Measurements from ENCODE around the gene KRT6C.

Gene KRT6C

GRCh38 chr12:52473768-52474167 lies at the start of gene KRT6C:
Gene KRT6C, minus strand, starts transcription at chr12:52473805. Its CDS starts 68 bp downstream, at chr12:52473737.
- Mint-ChIP-seq H3K4me1 (ENCODE audit: low read depth) (no peaks in the 10 kb centered on the region), H3K4me3 (no peak within 1 kb of the TSS), H3K9me3 (no peaks in the 10 kb centered on the region), H3K36me3 (ENCODE audit: low read depth) (no peaks in the 10 kb centered on the region), H3K27me3 (ENCODE audit: low read depth) (peaks cover 4% of the 10 kb centered on the region), H3K27ac (no peak within 1 kb of the TSS)

GRCh38 chr12:52522346-52523011 lies 48.9 kb upstream of the KRT6C start:
- no peaks in the 10 kb centered on the region for H3K27me3 Mint-ChIP-seq (ENCODE audit: low read depth)
- H3K27ac Mint-ChIP-seq, result no peak overlapping the region
- H3K9me3 Mint-ChIP-seq, result no peaks in the 10 kb centered on the region
- H3K4me1 Mint-ChIP-seq (ENCODE audit: low read depth), result no peaks in the 10 kb centered on the region
- H3K36me3 Mint-ChIP-seq (ENCODE audit: low read depth), result no peaks in the 10 kb centered on the region
- no peak overlapping the region for H3K4me3 Mint-ChIP-seq

- H3K27me3 Mint-ChIP-seq (ENCODE audit: low read depth), result no peaks in the 10 kb centered on the region
- H3K4me3 Mint-ChIP-seq, result no peak overlapping the region
- no peaks in the 10 kb centered on the region for H3K9me3 Mint-ChIP-seq
- H3K27ac Mint-ChIP-seq, result no peak overlapping the region
- no peaks in the 10 kb centered on the region for H3K36me3 Mint-ChIP-seq (ENCODE audit: low read depth)
- no peaks in the 10 kb centered on the region for H3K4me1 Mint-ChIP-seq (ENCODE audit: low read depth)
Measured at GRCh38 chr12:52521568-52522266, 48.1 kb upstream of the KRT6C start.

GRCh38 chr12:52521175-52521567 lies 47.6 kb upstream of the KRT6C start:
- H3K4me1 Mint-ChIP-seq (ENCODE audit: low read depth), result no peaks in the 10 kb centered on the region
- no peaks in the 10 kb centered on the region for H3K27me3 Mint-ChIP-seq (ENCODE audit: low read depth)
- H3K36me3 Mint-ChIP-seq (ENCODE audit: low read depth), result no peaks in the 10 kb centered on the region
- H3K9me3 Mint-ChIP-seq, result no peaks in the 10 kb centered on the region
- H3K4me3 Mint-ChIP-seq, result no peak overlapping the region
- no peak overlapping the region for H3K27ac Mint-ChIP-seq

- Mint-ChIP-seq H3K27me3 (ENCODE audit: low read depth) (no peaks in the 10 kb centered on the region), H3K4me1 (ENCODE audit: low read depth) (no peaks in the 10 kb centered on the region), H3K4me3 (no peak within 1 kb of the TSS), H3K9me3 (no peaks in the 10 kb centered on the region), H3K36me3 (ENCODE audit: low read depth) (no peaks in the 10 kb centered on the region), H3K27ac (no peak within 1 kb of the TSS)
Measured at GRCh38 chr12:52519826-52520662, 46.4 kb upstream of the KRT6C start, which contains the start of gene KRT5. Gene KRT5, minus strand, starts transcription at chr12:52520394. Its CDS starts 98 bp downstream, at chr12:52520296.

- Mint-ChIP-seq H3K27ac (no peak overlapping the region), H3K36me3 (ENCODE audit: low read depth) (no peaks in the 10 kb centered on the region), H3K4me1 (ENCODE audit: low read depth) (no peaks in the 10 kb centered on the region), H3K27me3 (ENCODE audit: low read depth) (peaks cover 2% of the 10 kb centered on the region), H3K4me3 (no peak overlapping the region), H3K9me3 (no peaks in the 10 kb centered on the region)
Measured at GRCh38 chr12:52519387-52519703, 45.7 kb upstream of the KRT6C start.

- Mint-ChIP-seq H3K4me3 (no peak overlapping the region), H3K36me3 (ENCODE audit: low read depth) (no peaks in the 10 kb centered on the region), H3K27ac (no peak overlapping the region), H3K27me3 (ENCODE audit: low read depth) (peaks cover 4% of the 10 kb centered on the region), H3K4me1 (ENCODE audit: low read depth) (no peaks in the 10 kb centered on the region), H3K9me3 (no peaks in the 10 kb centered on the region)
Measured at GRCh38 chr12:52518574-52519386, 45.2 kb upstream of the KRT6C start.

GRCh38 chr12:52517888-52518287 lies 44.3 kb upstream of the KRT6C start:
- Mint-ChIP-seq H3K4me3 (no peak overlapping the region), H3K36me3 (ENCODE audit: low read depth) (no peaks in the 10 kb centered on the region), H3K27me3 (ENCODE audit: low read depth) (peaks cover 4% of the 10 kb centered on the region), H3K9me3 (no peaks in the 10 kb centered on the region), H3K4me1 (ENCODE audit: low read depth) (no peaks in the 10 kb centered on the region), H3K27ac (no peak overlapping the region)

- Mint-ChIP-seq H3K4me1 (ENCODE audit: low read depth) (no peaks in the 10 kb centered on the region), H3K36me3 (ENCODE audit: low read depth) (no peaks in the 10 kb centered on the region), H3K27me3 (ENCODE audit: low read depth) (peaks cover 4% of the 10 kb centered on the region), H3K4me3 (no peak overlapping the region), H3K27ac (no peak overlapping the region), H3K9me3 (no peaks in the 10 kb centered on the region)
Measured at GRCh38 chr12:52517005-52517835, 43.6 kb upstream of the KRT6C start.

- H3K27me3 Mint-ChIP-seq (ENCODE audit: low read depth), result peaks cover 4% of the 10 kb centered on the region
- no peak overlapping the region for H3K4me3 Mint-ChIP-seq
- H3K36me3 Mint-ChIP-seq (ENCODE audit: low read depth), result no peaks in the 10 kb centered on the region
- no peak overlapping the region for H3K27ac Mint-ChIP-seq
- peaks cover 7% of the 10 kb centered on the region for H3K9me3 Mint-ChIP-seq
- no peaks in the 10 kb centered on the region for H3K4me1 Mint-ChIP-seq (ENCODE audit: low read depth)
Measured at GRCh38 chr12:52515927-52516831, 42.6 kb upstream of the KRT6C start.

- Mint-ChIP-seq H3K9me3 (peaks cover 11% of the 10 kb centered on the region), H3K27ac (no peak overlapping the region), H3K4me3 (no peak overlapping the region), H3K36me3 (ENCODE audit: low read depth) (no peaks in the 10 kb centered on the region), H3K4me1 (ENCODE audit: low read depth) (no peaks in the 10 kb centered on the region), H3K27me3 (ENCODE audit: low read depth) (peaks cover 4% of the 10 kb centered on the region)
Measured at GRCh38 chr12:52515319-52515646, 41.7 kb upstream of the KRT6C start.

- Mint-ChIP-seq H3K27me3 (ENCODE audit: low read depth) (peaks cover 6% of the 10 kb centered on the region), H3K27ac (no peak overlapping the region), H3K4me1 (ENCODE audit: low read depth) (no peaks in the 10 kb centered on the region), H3K4me3 (no peak overlapping the region), H3K9me3 (peaks cover 11% of the 10 kb centered on the region), H3K36me3 (ENCODE audit: low read depth) (no peaks in the 10 kb centered on the region)
Measured at GRCh38 chr12:52514471-52515318, 41.1 kb upstream of the KRT6C start.
